Adipose tissue (tissue), 3 donors: ENCODE measurements around the gene RBFA. TPM values are rescaled to one million over a fixed set of nuclear protein-coding genes. Genes with fewer than 3 reads are reported as not detected.
"Not testable (repeated sequence)": the region's sequence is repeated elsewhere in the genome, so short reads cannot be mapped to it uniquely, and the experiment has no call there.

Experiments
- H3K27ac ChIP-seq: one replicate; pipeline ENCODE4 v1.5.1; 2013; ENCODE audit warnings: low read depth, low read length
- WGBS, 3 donors: extraction: QIAGEN DNeasy Blood & Tissue Kit; methylation state at CpG; one replicate each; pipeline ENCODE4 v1.1.7; 2013; 5-methylcytosine and 5-hydroxymethylcytosine counted together
- polyA plus RNA-seq, 3 donors: library from polyadenylated mRNA; stranded (reverse); fragments of 200-250 nt; gene quantifications; one replicate each; pipeline ENCODE4 v1.2.3, GENCODE V29; 2013
- donor health status: healthy with polysubstance abuse.
- donor health status: Bipolar disorder and iron deficiency.
- donor health status: healthy.

Gene RBFA, protein sequence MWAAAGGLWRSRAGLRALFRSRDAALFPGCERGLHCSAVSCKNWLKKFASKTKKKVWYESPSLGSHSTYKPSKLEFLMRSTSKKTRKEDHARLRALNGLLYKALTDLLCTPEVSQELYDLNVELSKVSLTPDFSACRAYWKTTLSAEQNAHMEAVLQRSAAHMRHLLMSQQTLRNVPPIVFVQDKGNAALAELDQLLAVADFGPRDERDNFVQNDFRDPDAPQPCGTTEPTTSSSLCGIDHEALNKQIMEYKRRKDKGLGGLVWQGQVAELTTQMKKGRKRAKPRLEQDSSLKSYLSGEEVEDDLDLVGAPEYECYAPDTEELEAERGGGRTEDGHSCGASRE
- 10 to 100 TPM; 15.9 to 32.2 (median 16.7) TPM for polyA plus RNA-seq

DNA sequence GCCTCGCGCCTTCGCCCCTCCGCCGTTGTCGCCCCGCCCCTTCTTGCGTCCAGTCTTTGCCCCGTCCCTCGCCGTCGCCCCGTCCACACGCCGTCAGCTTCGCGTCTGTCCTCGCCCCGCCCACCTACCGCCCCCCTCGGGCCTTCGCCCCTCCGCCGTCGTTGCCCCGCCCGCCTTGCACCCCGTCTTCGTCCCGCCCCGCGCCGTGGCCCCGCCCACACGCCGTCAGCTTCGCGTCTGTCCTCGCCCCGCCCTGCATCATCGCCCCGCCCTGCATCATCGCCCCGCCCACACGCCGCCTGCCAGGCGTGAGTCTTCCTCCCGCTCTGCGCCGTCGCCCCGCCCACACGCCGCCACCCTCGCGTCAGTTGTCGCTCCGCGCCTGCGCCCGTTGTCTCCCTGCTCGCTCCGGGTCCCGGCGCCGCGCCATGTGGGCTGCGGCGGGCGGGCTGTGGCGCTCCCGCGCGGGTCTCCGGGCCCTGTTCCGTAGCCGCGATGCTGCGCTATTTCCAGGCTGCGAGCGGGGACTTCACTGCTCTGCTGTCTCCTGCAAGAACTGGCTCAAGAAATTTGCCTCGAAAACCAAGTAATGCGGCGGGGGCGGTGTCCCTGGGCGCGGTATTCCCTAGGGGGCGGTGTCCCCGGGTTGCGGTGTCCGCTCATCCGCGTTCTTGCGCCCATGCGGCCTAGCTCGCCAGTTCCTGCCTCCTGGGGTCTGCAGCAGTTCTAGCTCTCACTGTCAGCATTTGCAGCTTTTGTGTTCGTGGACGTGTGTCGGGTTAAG is at the start of gene RBFA:
TSS of gene RBFA (plus strand) at position 367 of the 784 bp plus-strand sequence. CDS start at position 429, 62 bp downstream.
- 1% methylated on average over 76 to 99 of the region's 99 CpGs for WGBS, 3 donors
- no peak within 1 kb of the TSS for H3K27ac ChIP-seq

DNA sequence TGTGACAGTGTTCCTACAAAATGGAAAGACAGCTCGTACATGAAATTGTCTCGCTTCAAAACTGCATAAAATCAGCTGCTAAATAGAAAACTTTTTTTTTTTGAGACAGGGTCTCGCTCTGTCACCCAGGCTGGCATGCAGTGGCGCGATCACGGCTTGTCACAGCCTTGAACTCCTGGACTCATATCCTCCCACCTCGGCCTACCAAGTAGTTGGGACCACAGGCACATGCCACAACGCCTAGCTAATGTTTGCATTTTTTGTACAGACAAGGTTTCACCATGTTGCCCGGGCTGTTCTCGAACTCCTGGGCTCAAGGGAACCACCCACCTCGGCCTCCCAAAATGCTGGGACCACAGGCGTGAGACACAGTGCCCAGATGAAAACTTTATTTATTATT is 49.1 kb upstream of the RBFA start:
- WGBS, 3 donors, result 83 to 94% (median 92%) methylated on average over 12 of the region's 12 CpGs

DNA sequence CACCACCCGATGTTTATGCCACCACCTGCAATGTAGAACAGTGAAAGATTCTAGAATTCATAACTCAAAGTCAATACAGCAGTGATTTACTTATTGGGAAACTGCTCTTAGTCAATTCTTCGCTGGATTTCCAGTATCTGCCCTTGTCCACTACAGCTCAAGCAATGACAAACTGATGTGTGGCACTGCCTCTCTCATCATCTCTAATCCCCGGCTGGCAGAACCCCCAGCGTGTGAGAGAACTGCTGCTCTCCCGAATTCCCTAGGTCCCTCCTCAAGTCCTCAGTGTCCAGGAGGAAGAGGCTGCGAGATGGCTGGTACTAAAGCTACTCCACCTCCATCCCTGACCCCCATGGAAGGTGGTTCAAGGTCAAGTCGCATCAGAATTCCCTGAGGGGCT is 47.5 kb upstream of the RBFA start:
- no peak overlapping the region for H3K27ac ChIP-seq
- WGBS, 3 donors, result 31 to 55% (median 55%) methylated on average over 7 of the region's 7 CpGs

More for the DNA sequence above, 49.1 kb upstream of the RBFA start:
- no peak overlapping the region for H3K27ac ChIP-seq

DNA sequence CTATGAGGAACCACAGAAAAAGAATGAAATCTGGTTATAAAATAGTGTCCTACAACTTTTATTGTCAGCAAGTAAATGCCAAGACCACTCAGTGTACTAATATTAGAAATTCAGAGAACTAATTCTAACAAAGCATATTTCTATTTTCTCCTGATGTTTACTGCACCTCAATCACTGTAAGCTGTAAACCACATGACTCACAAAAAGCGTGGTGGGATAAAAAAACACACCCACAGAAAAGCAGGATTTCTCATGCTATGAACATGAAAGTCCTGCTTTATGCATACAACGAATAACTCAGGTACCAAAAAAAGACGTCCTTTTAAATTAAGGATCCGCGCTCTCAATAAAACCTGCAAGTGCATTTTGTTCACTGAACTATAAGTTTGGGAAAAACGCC is 46.7 kb upstream of the RBFA start:
- WGBS, 3 donors, result 0 to 1% (median 1%) methylated on average over 6 of the region's 6 CpGs
- H3K27ac ChIP-seq, result no peak overlapping the region

DNA sequence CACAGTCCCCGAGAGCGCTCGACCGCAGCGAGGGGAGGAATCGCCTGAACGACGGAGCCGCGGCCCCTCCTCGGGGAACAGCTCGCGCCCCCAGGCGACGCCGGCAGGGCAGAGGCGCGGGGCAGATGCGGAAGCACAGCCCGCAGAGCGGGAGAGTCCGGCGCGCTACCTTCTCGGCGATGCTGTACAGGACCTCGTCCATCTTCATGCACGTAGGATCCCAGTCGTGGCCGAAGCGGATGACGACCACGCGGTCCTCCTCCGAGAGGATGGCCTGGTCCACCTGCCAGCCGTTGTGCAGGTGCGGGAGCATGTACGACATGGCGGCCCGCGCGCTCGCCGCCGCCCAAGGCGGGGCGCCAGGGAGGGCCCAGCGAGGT is 46.2 kb upstream of the RBFA start:
- WGBS, 3 donors, result 0 to 1% (median 0%) methylated on average over 39 to 48 of the region's 48 CpGs
- peak overlapping the region; percentile 95 for H3K27ac ChIP-seq

DNA sequence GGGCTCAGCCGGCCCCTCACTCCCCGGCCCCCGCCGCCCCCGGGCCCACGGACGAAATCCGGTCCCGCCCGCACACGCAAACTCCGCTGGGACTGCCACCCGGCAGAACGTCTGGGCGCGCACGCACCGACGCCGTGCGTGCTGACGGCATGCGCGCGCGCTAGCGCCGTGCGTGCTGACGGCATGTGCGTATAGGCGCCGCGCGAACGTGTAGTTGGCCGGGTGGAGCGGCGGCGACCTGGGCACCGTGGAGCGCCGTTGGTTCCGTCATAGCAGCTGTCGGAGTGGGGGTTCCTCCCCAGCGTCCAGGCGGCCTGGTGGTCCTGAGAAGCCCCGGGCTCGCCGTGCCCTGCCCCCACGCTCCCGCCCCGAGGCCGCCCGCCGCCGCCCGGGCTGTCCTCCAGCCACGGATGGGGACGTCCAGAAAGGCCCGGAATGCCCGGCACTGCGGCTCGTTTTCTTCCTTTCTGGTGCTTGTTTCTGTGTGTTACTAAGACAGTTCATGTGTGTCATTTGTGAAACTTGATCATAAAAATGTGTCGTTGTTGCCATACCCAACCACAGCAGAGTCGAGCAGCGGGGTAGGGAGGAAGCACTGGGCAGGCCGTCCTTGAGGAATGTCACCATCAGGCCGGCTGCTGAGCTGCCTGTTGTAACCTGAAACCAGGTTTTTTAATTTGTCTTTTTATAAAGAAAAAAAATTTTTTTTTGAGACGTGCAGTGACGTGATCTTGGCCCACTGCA is 45.6 kb upstream of the RBFA start, which contains the start of gene TXNL4A:
TSS of gene TXNL4A (minus strand) at position 113 of the 744 bp plus-strand sequence. CDS start 171 bp downstream, outside the sequence.
- peak within 1 kb of the TSS; percentile 95 for H3K27ac ChIP-seq
- WGBS, 3 donors, result 0% methylated on average over 54 to 71 of the region's 71 CpGs

DNA sequence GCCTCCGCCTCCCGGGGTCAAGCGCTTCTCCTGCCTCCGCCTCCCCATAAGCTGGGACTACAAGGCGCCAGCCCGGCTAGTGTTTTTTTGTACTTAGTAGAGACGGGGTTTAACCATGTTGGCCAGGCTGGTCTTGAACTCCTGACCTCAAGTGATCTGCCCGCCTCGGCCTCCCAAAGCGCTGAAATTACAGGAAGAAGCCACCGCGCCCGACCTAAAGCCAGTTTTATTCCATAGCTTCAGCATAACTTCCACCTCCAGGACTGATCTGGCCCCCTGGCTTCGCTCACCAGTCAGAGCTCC is 45.1 kb upstream of the RBFA start:
- 26 to 44% (median 40%) methylated on average over 14 of the region's 14 CpGs for WGBS, 3 donors
- no peak overlapping the region for H3K27ac ChIP-seq

DNA sequence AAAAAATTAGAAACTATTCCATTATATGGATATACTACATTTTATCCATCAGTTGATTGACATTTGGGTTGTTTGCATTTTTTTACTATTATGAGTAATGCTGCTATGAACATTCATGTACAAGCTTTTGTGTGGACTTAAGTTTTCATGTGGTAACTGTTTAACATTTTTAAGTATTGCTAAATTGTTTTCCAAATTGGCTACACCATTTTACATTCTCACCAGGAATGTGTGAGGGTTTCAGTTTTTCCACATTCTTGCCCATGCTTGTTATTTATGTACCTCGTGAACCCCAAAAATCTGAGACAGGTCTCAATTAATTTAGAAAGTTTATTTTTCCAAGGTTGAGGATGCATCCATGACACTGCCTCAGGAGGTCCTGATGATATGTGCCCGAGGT is 42.7 kb upstream of the RBFA start:
- 86 to 88% (median 86%) methylated on average over 2 of the region's 2 CpGs for WGBS, 3 donors
- H3K27ac ChIP-seq, result no peak overlapping the region

DNA sequence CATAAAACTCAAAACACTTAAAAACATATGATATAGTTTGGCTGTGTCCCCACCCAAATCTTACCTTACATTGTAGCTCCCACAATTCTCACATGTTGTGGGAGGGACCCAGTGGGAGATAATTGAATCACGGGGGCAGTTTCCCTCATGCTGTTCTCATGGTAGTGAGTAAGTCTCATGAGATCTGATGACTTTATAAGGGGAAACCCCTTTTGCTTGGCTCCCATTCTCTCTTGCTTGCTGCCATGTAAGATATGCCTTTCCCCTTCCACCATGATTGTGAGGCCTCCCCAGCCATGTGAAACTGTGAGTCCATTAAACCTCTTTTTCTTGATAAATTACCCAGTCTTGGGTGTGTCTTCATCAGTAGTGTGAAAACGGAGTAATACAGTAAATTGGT is 34.5 kb upstream of the RBFA start:
- H3K27ac ChIP-seq, result not testable (repeated sequence)
- 82 to 93% (median 83%) methylated on average over 2 of the region's 2 CpGs for WGBS, 3 donors

DNA sequence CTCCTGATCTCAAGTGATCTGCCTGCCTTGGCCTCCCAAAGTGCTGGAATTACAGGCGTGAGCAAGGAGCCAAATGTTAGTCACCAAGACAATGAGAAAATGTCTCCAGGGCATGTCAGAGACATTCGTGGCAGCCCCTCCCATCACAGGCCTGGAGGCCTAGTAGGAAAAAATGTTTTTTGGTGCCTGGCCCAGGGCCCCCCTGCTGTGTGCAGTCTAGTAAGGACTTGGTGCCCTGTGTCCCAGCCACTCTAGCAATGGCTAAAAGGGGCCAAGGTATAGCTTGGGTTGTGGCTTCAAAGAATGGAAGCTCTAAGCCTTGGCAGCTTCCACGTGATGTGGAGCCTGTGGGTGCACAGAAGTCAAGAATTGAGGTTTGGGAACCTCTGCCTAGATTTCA is 33.4 kb upstream of the RBFA start:
- 81 to 87% (median 86%) methylated on average over 3 of the region's 3 CpGs for WGBS, 3 donors
- no peak overlapping the region for H3K27ac ChIP-seq

DNA sequence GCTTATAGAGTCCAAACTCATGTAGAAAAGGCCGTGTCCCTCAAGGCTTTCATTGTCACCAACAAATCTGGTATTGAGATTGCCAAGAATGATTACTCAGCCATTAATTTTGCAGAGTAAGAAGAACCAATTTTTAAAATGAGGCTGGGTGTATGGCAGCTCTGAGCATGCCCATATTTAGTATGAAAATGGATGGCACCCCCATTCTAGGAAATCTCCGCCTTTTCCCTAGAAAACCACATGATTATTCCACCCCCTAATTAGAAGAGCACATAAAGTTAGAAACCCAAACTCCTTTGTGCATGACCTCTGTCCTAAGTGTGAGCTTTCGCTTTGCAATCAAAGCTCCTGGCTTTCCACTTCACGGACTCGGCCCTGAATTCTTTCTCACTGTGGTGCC is 31.8 kb upstream of the RBFA start:
- 92 to 97% (median 95%) methylated on average over 5 of the region's 5 CpGs for WGBS, 3 donors
- no peak overlapping the region for H3K27ac ChIP-seq

DNA sequence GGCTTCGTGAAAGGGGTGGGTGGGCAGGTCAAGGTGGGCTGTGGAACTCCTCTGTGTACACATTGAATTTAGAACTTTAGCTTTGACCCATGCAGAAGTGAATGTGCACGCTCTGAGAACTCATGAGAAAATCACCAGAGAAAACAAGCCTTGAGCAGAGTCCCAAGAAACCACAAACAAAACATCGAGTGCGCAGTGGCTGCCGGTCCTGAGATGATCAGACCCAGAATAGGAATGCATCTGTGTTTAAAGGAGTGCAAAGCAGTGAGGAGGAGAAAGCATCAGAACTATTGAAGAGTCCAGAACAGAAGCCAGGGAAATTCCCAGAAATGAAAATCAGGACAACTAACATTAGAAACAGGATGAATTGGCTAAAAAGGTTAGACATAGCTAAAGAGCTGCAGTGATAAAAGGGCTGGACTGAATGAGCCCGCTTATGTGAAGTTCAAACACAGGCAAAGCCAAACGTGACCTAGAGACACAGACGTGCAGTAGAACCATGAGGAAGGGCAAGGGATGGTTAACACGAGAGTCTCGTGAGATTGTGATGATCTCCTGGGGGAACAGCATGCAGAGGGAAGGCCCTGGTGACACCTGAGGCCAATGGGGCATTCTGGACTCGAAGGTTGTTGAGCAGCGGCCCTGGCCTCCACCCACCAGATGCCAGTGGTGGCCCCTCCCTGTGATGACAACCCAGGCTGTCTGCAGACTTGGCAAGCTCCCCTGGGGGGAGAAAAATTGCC is 29.5 kb upstream of the RBFA start:
- H3K27ac ChIP-seq, result no peak overlapping the region
- 89 to 91% (median 90%) methylated on average over 12 of the region's 12 CpGs for WGBS, 3 donors

DNA sequence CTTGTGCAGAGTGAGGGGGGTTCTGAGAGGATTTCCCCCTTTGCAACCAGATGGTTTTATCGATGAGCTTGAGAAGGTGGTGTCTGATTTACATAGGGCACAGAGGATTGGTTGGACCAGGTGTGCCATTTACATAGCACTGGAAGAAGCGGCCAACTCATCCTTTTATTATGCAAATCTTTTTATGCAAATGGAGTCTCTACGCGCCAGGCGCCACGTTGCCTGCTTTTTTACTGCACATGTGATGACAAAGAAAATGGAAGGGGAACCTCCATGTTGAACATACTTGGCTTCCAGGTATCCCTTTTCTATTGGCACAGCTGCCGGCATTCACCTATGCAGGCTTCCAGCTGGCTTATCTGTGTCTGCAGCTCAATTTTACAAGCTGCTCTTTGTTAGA is 27.5 kb upstream of the RBFA start:
- H3K27ac ChIP-seq, result no peak overlapping the region
- 74 to 83% (median 82%) methylated on average over 7 of the region's 7 CpGs for WGBS, 3 donors

DNA sequence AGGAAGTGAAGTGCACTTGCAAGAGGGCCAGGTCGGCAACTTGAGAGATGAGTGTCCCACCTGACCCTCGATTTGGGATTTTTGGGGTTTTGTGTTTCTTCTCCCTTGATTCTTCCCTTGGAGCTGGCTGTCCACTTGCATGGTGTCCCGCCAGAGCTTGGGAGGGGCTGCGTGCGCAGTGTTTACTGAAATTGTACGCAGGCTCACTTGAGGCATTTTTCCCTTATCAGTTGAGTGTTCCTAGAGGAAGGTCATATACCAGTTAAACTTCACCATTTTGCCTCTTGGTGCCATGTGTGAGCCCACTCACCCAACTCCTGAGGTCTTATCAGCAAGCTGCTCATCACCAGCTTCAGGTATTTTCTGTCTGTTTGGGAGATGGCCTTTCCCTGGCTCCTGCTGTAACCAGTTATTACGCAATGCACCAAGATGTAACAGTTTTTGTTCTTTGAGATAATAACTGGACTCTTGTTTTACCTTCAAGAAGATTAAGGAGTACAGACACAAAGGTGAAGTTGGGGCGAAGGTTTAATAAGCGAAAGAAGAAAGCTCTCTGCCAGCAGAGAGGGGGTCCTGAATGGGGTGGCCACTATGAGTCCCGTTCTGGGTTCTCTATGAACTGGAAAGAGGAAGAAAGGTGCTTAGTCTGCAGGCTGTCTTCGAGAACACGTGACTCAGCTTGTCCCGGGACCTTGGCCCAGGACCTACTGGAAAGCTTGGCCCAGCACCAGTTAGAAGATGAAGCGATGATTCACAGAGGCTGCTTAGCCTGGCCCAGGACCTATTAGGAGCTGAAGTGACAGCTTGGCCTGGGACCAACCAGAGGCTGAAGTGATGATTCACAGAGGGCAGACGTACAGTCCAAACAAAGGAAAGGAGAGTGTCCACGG is 24.3 kb upstream of the RBFA start:
- 74 to 93% (median 92%) methylated on average over 16 of the region's 16 CpGs for WGBS, 3 donors
- no peak overlapping the region for H3K27ac ChIP-seq

DNA sequence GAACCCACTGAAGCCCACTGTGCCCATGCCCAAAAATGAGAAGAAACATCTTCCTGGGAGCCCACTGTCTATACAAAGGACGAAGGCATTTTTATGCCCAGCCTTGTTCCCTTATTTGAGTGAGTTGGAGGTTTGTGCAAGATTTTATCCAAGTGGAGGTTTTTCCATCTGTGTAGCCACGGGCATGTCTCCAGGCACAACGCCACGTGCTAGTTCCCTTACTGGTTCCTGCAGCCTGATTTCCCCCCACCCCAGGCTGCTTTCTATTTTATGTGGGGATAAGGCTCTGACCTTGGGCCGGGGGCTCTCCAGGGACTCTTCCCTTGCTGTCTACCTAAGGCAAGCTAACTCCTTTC is 23.7 kb upstream of the RBFA start:
- no peak overlapping the region for H3K27ac ChIP-seq
- 85 to 96% (median 86%) methylated on average over 5 of the region's 5 CpGs for WGBS, 3 donors

DNA sequence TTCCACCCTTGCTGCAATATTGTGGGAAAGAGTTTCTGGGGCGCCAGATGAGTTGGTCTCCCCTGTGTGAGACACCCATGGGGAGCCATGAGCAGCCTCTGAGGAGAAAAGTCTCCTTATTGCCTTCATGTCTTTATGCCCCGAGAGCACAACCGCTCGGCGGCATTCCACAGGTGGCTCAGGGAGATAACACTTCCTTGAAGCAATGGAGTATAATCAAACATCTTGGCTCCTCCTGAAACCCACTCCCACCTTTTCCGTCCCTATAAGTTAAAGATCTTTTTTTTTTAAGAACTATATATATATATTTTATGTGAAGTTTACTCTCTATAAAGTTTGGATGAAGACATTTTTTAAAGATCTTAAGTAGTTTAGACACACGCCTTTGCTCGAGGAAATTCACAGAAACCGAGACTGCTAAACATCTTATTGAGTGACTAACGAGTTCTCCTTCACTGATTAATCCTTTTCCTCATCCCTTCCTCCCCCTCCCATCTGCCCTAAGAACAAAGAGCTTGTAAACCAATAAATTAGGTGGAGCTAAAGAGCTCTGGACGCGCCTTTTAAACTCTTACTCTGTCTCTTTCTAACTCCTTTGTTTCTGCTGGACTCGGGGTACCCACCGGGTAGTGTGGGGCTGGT is 22.6 kb upstream of the RBFA start:
- WGBS, 3 donors, result 91 to 95% (median 94%) methylated on average over 14 of the region's 14 CpGs
- H3K27ac ChIP-seq, result not testable (repeated sequence)

DNA sequence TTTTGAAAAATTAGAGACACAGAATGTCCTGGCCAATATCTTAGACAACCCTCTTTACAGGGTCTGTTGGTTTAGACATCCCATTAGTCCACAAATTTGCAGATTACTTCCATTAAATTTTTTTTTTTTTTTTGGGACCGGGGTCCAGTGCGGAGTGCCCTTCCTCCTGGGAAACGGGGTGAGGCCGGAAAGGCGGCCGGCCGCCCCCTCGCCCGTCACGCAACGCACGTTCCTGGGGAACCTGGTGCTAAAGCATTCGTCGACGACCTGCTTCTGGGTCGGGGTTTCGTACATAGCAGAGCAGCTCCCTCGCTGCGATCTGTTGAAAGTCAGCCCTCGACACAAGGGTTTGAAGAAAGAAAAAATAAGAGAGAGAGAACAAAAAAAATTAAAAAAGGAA is 21.5 kb upstream of the RBFA start:
- no peak overlapping the region for H3K27ac ChIP-seq
- 97 to 98% (median 97%) methylated on average over 20 of the region's 20 CpGs for WGBS, 3 donors
